Activated B cell treated with CpG ODN at 0.5 μM for 24 hours (primary cell): ENCODE results near the gene OS9. TPM values are rescaled to one million over a fixed set of nuclear protein-coding genes. Genes with fewer than 3 reads are reported as not detected.

Experiments
- ATAC-seq: fragments of 200-7000 bp; cut with Tn5 transposase; one replicate; pipeline ENCODE4 v1.10.0; 2021; ENCODE audit warnings: low read depth, mild to moderate bottlenecking, moderate library complexity
- CTCF ChIA-PET: fragments of 350-600 bp; sonication (Branson Sonifier 250); formaldehyde crosslinking; loops from one replicate; lab custom pipeline; 2021; ENCODE audit warnings: antibody characterized with exemption; lab: Charles Lee
- POLR2A ChIA-PET: fragments of 350-600 bp; sonication (Branson Sonifier 250); formaldehyde crosslinking; loops from one replicate; lab custom pipeline; 2021; ENCODE audit warnings: antibody characterized with exemption; lab: Charles Lee
- DNase-seq: peaks from one replicate; pipeline ENCODE4 v3.0.0; 2022
- H3K27ac Mint-ChIP-seq: one replicate; pipeline ENCODE4 v1.8.0; 2020; ENCODE audit warnings: mixed read lengths
- H3K27me3 Mint-ChIP-seq: one replicate; pipeline ENCODE4 v1.8.0; 2021; ENCODE audit warnings: mixed read lengths
- H3K36me3 Mint-ChIP-seq: one replicate; pipeline ENCODE4 v1.8.0; 2021; ENCODE audit warnings: low read depth, mixed read lengths
- H3K4me1 Mint-ChIP-seq: one replicate; pipeline ENCODE4 v1.8.0; 2021; ENCODE audit warnings: mixed read lengths
- H3K4me3 Mint-ChIP-seq: one replicate; pipeline ENCODE4 v1.8.0; 2020; ENCODE audit warnings: mild to moderate bottlenecking, mixed read lengths
- H3K9me3 Mint-ChIP-seq: one replicate; pipeline ENCODE4 v1.8.0; 2020; ENCODE audit warnings: mixed read lengths
- CTCF ChIP-seq: fragments of 200-600 bp; IDR thresholded peaks from one replicate; pipeline ENCODE4 v1.8.0; 2022; ENCODE audit warnings: antibody characterized with exemption, mild to moderate bottlenecking
- intact Hi-C: fragments of 100-400 bp; cut with micrococcal nuclease; formaldehyde crosslinking; loops from one replicate; pipeline ENCODE4 v1.15.1; 2024
- total RNA-seq: library from RNA; stranded (reverse); gene quantifications from 2 replicates; pipeline ENCODE4 v1.2.3, GENCODE V29; 2022

Gene OS9
- total RNA-seq, 1 donor from 2014 or later: 166 TPM

DNA sequence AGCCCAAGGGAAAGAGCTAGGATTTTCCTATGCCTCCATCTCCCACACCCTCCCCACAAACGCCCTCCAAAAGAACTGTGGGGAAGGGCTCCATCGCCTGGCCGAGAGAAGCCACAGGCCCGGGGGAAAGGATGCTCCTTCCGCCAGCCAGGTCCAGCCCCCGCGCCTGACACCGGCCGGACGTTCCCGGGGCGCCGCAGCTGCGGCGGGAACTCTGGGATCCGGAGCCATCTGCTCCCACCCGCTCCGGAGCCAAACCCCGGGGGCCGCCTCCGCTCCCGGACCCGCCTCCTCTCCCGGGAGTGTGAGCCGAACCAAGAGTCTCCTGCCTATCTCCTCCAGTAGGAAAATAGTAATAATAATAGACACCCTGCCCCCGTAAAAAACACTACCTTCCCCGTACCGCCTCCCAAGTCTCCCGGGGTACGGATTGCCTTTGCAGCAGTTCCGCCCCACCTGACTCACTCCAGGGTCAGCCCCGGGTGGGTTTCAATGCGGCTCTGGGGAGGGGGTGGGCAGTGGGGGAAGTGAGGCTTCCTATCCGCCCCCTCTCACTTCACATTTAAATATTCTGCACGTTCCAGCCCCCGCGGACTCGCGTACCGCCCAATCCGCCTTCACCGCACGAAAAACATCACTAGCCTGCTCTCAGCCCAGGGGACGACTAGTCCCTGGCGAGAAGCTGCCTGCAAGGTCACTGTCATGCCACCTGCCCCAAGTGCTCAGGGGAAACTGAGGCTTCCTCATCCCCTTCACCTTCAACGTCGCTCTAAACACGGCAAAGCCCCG is 42.2 kb downstream of the OS9 start:
- no peak overlapping the region for H3K27ac Mint-ChIP-seq
- H3K9me3 Mint-ChIP-seq: no peaks in the 10 kb centered on the region

GRCh38 chr12:57736741-57737466 is 43.0 kb downstream of the OS9 start:
- H3K27me3 Mint-ChIP-seq: no peaks in the 10 kb centered on the region
- CTCF ChIA-PET: no interaction called here
- POLR2A ChIA-PET: no interaction called here
- peaks cover 44% of the 10 kb centered on the region for H3K36me3 Mint-ChIP-seq
- H3K9me3 Mint-ChIP-seq: no peaks in the 10 kb centered on the region
- no peak for TF ChIP-seq CTCF
- intact Hi-C loops: no loop called here
- DNase-seq (no peak), ATAC-seq (no peak)
- peaks cover 27% of the 10 kb centered on the region for H3K4me1 Mint-ChIP-seq
- H3K27ac Mint-ChIP-seq: no peak overlapping the region
- no peak overlapping the region for H3K4me3 Mint-ChIP-seq

More for the DNA sequence above, 42.2 kb downstream of the OS9 start:
- no peak for DNase-seq
- Mint-ChIP-seq H3K27me3 (no peaks in the 10 kb centered on the region), H3K4me1 (peaks cover 20% of the 10 kb centered on the region), H3K36me3 (peaks cover 51% of the 10 kb centered on the region), H3K4me3 (no peak overlapping the region)
- TF ChIP-seq CTCF: no peak
- ATAC-seq: no peak
- intact Hi-C loops: no loop called here
- ChIA-PET POLR2A (no interaction called here), CTCF (no interaction called here)

DNA sequence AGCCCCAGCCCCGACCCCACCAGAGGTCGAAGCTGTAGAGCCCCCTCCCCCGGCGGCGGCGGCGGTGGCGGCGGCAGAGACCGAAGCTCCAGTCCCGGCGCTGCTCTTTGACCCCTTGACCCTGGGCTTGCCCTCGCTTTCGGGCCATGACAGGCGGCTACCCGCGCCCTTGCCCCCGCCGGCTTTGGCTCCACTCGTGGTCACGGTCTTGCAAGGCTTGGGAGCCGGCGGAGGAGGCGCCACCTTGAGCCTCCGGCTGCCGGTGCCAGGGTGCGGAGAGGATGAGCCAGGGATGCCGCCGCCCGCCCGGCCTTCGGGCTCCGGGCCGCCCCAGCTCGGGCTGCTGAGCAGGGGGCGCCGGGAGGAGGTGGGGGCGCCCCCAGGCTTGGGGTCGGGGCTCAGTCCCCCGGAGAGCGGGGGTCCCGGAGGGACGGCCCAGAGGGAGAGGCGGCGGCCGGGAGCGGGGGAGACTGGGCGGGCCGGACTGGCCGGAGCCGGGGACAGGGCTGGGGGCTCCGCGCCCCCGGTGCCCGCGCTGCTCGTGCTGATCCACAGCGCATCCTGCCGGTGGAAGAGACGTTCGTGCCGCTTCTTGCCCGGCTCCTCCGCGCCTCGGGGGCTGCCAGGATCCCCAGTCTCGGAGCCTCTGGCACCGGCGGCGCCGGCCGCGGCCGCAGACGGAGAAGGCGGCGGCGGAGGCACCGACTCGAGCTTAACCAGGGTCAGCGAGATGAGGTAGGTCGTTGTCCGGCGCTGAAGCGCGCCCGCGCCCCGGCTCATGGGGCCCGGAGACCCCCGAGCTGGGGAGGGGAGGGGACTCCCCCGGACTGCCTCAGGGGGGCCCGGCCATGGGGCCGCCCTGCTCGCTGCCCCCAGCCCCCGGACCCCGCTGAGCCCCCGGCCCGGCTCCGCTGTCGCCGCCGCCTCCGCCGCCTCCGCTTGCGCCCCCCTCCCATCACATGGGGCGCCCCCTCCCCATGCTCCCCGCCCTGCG is 43.8 kb downstream of the OS9 start:
- no peak overlapping the region for H3K4me3 Mint-ChIP-seq
- CTCF ChIA-PET: no interaction called here
- ATAC-seq: no peak
- intact Hi-C loops: no loop called here
- H3K36me3 Mint-ChIP-seq: peaks cover 36% of the 10 kb centered on the region
- POLR2A ChIA-PET: no interaction called here
- H3K9me3 Mint-ChIP-seq: no peaks in the 10 kb centered on the region
- H3K27ac Mint-ChIP-seq: no peak overlapping the region
- no peak for TF ChIP-seq CTCF
- H3K27me3 Mint-ChIP-seq: no peaks in the 10 kb centered on the region
- peaks cover 33% of the 10 kb centered on the region for H3K4me1 Mint-ChIP-seq
- DNase-seq: no peak

- no peak for DNase-seq
- no peak for TF ChIP-seq CTCF
- ATAC-seq: no peak
- ChIA-PET CTCF (no interaction called here), POLR2A (no interaction called here)
- H3K36me3 Mint-ChIP-seq: peaks cover 26% of the 10 kb centered on the region
- H3K27me3 Mint-ChIP-seq: no peaks in the 10 kb centered on the region
- peak within 1 kb of the TSS; percentile 0 for H3K4me3 Mint-ChIP-seq
- no peaks in the 10 kb centered on the region for H3K9me3 Mint-ChIP-seq
- H3K4me1 Mint-ChIP-seq: peaks cover 34% of the 10 kb centered on the region
- H3K27ac Mint-ChIP-seq: no peak within 1 kb of the TSS
- intact Hi-C loops: no loop called here
Observed at GRCh38 chr12:57738661-57739237, 44.8 kb downstream of the OS9 start, which contains the start of gene AGAP2. TSS of gene AGAP2 (minus strand) at chr12:57738742. CDS start at chr12:57738246, 496 bp downstream.
